ENCODE results near the gene COPG2. TPM values are rescaled to one million over a fixed set of nuclear protein-coding genes. Genes with fewer than 3 reads are reported as not detected.

Gene COPG2
- total and polyA plus RNA-seq, 2 of the 13 experiments (the other 11 are each of a cell fraction or from before 2014, with no cell fraction given) = 14.1 to 17.7 TPM

DNA sequence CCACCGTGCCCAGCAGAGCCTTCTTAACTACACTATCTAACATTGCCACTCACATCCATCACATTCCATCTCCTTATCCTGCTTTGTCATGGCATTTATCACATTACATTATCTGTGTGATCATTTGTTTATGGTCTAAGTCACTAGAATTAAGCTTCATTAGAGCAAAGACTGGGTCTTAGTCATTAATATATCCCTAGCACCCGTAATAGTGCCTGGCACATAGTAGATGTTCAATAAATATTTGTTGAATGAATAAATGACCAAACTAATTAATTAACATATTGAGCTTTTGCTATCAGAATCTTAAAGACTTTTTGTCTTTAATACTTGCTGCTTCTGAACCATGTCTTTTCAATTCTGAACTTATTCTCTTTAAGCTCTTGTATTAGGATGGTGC, 5.9 kb upstream of the COPG2 start:
- no peak overlapping the region for H3K27ac ChIP-seq (ENCODE audit: extremely low read length, insufficient read depth, low read length)
- no peak overlapping the region for H2AFZ ChIP-seq (ENCODE audit: low read length)
- no peaks in the 10 kb centered on the region; a peak in 1 of 5 replicates for H3K27me3 ChIP-seq (ENCODE audit: control insufficient read depth in 1 of 2, insufficient read depth in 2 of 2, low read length in 2 of 2)
- no peaks in the 10 kb centered on the region for H3K79me2 ChIP-seq (ENCODE audit: insufficient read depth, low read length)
- H3K4me2 ChIP-seq (ENCODE audit: low read depth, low read length) = no peak overlapping the region
- ATAC-seq = no peak
- ChIA-PET POLR2A (no interaction called here), CTCF (ENCODE audit: low intra/inter-chr PET ratio, low total read pairs) (no interaction called here)
- in situ Hi-C loops (cut with HindIII; ENCODE audit: extremely low pct_ligation_motif_present, low pct_unique_long_range_greater_than_20kb) (no loop called here), intact Hi-C loops (cut with micrococcal nuclease; ENCODE audit: unreplicated experiment) (no loop called here)
- BruUV-seq (replicated peaks) = no TSS peak
- TF ChIP-seq ZNF3 (CRISPR knock-in tag; IDR thresholded peaks at IDR 0.05) (peak; percentile 81), ZNF460 (CRISPR knock-in tag; IDR thresholded peaks at IDR 0.05; ENCODE audit: borderline replicate concordance) (no peak)
- H3K9ac ChIP-seq (ENCODE audit: insufficient read depth, low read depth, low read length) = no peak overlapping the region
- FAIRE-seq = no peak
- H3K9me3 ChIP-seq (ENCODE audit: low read length) = no peaks in the 10 kb centered on the region
- no peaks in the 10 kb centered on the region for H3K36me3 ChIP-seq (replicated peaks in 1 of 2; ENCODE audit: control insufficient read depth in 1 of 2, insufficient read depth in 2 of 2, low read length in 2 of 2)
- DNase-seq (ENCODE audit: low spot score) = no peak
- no peak overlapping the region for H3K4me3 ChIP-seq (replicated peaks in 1 of 3; ENCODE audit: insufficient read depth in 1 of 3, low read depth in 2 of 3, low read length in 3 of 3)
- no peaks in the 10 kb centered on the region for H4K20me1 ChIP-seq (ENCODE audit: insufficient read depth, low read length)
- 0% methylated on average over 2 of the region's 2 CpGs for WGBS (ENCODE audit: low lambda C conversion rate)
- peaks cover 4% of the 10 kb centered on the region for H3K4me1 ChIP-seq (ENCODE audit: insufficient read depth, low read length)

DNA sequence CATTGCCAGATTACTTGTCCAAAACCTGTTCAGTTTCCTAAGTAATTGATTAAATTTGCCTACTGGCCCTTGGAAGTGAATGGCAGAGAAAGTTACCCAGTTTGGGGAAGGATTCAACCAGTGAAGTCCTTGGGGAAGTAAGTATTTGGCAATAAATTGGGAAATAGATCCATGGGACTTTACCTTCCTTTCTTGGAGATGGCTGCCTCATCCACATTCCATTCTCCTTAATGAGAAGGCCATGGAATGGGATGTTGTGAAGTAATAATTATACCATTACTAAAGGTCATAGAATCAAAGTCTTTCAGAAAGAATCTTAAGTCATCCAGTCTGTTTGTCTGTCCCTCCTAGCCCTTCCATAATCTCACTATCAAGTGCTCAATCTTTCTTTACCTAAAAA, 4.5 kb upstream of the COPG2 start:
- Histone ChIP-seq H4K20me1 (ENCODE audit: insufficient read depth, low read length) (no peaks in the 10 kb centered on the region), H2AFZ (ENCODE audit: low read length) (no peak overlapping the region), H3K9ac (ENCODE audit: insufficient read depth, low read depth, low read length) (no peak overlapping the region), H3K36me3 (replicated peaks in 1 of 2; ENCODE audit: control insufficient read depth in 1 of 2, insufficient read depth in 2 of 2, low read length in 2 of 2) (no peaks in the 10 kb centered on the region), H3K79me2 (ENCODE audit: insufficient read depth, low read length) (no peaks in the 10 kb centered on the region), H3K4me1 (ENCODE audit: insufficient read depth, low read length) (peaks cover 8% of the 10 kb centered on the region), H3K9me3 (ENCODE audit: low read length) (no peaks in the 10 kb centered on the region), H3K27me3 (ENCODE audit: control insufficient read depth in 1 of 2, insufficient read depth in 2 of 2, low read length in 2 of 2) (no peaks in the 10 kb centered on the region; a peak in 1 of 5 replicates), H3K27ac (ENCODE audit: extremely low read length, insufficient read depth, low read length) (no peak overlapping the region), H3K4me2 (ENCODE audit: low read depth, low read length) (no peak overlapping the region), H3K4me3 (replicated peaks in 1 of 3; ENCODE audit: insufficient read depth in 1 of 3, low read depth in 2 of 3, low read length in 3 of 3) (no peak overlapping the region)
- no TSS peak for BruUV-seq (replicated peaks)
- FAIRE-seq = no peak
- in situ Hi-C loops (cut with HindIII; ENCODE audit: extremely low pct_ligation_motif_present, low pct_unique_long_range_greater_than_20kb) = no loop called here
- DNase-seq (ENCODE audit: low spot score) = no peak
- no peak for ATAC-seq
- intact Hi-C loops (cut with micrococcal nuclease; ENCODE audit: unreplicated experiment) = no loop called here
- ChIA-PET CTCF (ENCODE audit: low intra/inter-chr PET ratio, low total read pairs) (no interaction called here), POLR2A (no interaction called here)
- TF ChIP-seq KLF16 (CRISPR knock-in tag; IDR thresholded peaks at IDR 0.05) (no peak), ZNF337 (CRISPR knock-in tag; IDR thresholded peaks at IDR 0.05; ENCODE audit: borderline replicate concordance, low read depth) (no peak), ZNF878 (CRISPR knock-in tag; IDR thresholded peaks at IDR 0.05) (no peak), THYN1 (CRISPR knock-in tag; IDR thresholded peaks at IDR 0.05; ENCODE audit: borderline replicate concordance, low read depth) (no peak), HIVEP1 (CRISPR knock-in tag; IDR thresholded peaks at IDR 0.05) (no peak), ZC3H4 (CRISPR knock-in tag; IDR thresholded peaks at IDR 0.05; ENCODE audit: borderline replicate concordance) (no peak), ZBTB8A (CRISPR knock-in tag; IDR thresholded peaks at IDR 0.05; ENCODE audit: borderline replicate concordance, low read depth) (no peak), STAT5B (CRISPR knock-in tag; IDR thresholded peaks at IDR 0.05) (no peak), GTF3A (CRISPR knock-in tag; conservative IDR thresholded peaks at IDR 0.05) (no peak), MXI1 (IDR thresholded peaks at IDR 0.05; ENCODE audit: borderline replicate concordance, low read depth, low read length) (no peak)
- TF ChIP-seq, protein P1, sequence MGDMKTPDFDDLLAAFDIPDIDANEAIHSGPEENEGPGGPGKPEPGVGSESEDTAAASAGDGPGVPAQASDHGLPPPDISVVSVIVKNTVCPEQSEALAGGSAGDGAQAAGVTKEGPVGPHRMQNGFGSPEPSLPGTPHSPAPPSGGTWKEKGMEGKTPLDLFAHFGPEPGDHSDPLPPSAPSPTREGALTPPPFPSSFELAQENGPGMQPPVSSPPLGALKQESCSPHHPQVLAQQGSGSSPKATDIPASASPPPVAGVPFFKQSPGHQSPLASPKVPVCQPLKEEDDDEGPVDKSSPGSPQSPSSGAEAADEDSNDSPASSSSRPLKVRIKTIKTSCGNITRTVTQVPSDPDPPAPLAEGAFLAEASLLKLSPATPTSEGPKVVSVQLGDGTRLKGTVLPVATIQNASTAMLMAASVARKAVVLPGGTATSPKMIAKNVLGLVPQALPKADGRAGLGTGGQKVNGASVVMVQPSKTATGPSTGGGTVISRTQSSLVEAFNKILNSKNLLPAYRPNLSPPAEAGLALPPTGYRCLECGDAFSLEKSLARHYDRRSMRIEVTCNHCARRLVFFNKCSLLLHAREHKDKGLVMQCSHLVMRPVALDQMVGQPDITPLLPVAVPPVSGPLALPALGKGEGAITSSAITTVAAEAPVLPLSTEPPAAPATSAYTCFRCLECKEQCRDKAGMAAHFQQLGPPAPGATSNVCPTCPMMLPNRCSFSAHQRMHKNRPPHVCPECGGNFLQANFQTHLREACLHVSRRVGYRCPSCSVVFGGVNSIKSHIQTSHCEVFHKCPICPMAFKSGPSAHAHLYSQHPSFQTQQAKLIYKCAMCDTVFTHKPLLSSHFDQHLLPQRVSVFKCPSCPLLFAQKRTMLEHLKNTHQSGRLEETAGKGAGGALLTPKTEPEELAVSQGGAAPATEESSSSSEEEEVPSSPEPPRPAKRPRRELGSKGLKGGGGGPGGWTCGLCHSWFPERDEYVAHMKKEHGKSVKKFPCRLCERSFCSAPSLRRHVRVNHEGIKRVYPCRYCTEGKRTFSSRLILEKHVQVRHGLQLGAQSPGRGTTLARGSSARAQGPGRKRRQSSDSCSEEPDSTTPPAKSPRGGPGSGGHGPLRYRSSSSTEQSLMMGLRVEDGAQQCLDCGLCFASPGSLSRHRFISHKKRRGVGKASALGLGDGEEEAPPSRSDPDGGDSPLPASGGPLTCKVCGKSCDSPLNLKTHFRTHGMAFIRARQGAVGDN (CRISPR knock-in tag; IDR thresholded peaks at IDR 0.05) = no peak
- TF ChIP-seq, protein P2, sequence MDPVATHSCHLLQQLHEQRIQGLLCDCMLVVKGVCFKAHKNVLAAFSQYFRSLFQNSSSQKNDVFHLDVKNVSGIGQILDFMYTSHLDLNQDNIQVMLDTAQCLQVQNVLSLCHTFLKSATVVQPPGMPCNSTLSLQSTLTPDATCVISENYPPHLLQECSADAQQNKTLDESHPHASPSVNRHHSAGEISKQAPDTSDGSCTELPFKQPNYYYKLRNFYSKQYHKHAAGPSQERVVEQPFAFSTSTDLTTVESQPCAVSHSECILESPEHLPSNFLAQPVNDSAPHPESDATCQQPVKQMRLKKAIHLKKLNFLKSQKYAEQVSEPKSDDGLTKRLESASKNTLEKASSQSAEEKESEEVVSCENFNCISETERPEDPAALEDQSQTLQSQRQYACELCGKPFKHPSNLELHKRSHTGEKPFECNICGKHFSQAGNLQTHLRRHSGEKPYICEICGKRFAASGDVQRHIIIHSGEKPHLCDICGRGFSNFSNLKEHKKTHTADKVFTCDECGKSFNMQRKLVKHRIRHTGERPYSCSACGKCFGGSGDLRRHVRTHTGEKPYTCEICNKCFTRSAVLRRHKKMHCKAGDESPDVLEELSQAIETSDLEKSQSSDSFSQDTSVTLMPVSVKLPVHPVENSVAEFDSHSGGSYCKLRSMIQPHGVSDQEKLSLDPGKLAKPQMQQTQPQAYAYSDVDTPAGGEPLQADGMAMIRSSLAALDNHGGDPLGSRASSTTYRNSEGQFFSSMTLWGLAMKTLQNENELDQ (CRISPR knock-in tag; IDR thresholded peaks at IDR 0.05; ENCODE audit: borderline replicate concordance) = no peak
